IMR-90 (cell line): ENCODE data around the gene CFDP1. TPM values are rescaled to one million over a fixed set of nuclear protein-coding genes. Genes with fewer than 3 reads are reported as not detected.

ENCODE experiments used
- ATAC-seq: fragments of 200-7000 bp; cut with Tn5 transposase; 2 replicates; pipeline ENCODE4 v1.9.1; 2020; ENCODE audit warnings: low read depth, mild to moderate bottlenecking, moderate library complexity
- BruUV-seq: library from RNA; stranded (reverse); fragments of 400-500 nt; replicated peaks from 2 replicates; lab custom pipeline; 2021; lab: Mats Ljungman, UMichigan
- CTCF ChIA-PET: fragments of 300-600 bp; formaldehyde crosslinking; extraction: SDS; loops from one replicate; lab custom pipeline; 2021; ENCODE audit warnings: antibody characterized with exemption; lab: Yijun Ruan, JAX
- POLR2A ChIA-PET: fragments of 300-600 bp; sonication (Branson Sonifier 250); formaldehyde crosslinking; loops from one replicate; lab custom pipeline; 2022; ENCODE audit warnings: antibody characterized with exemption; ENCODE audit not compliant: unreplicated experiment; lab: Charles Lee
- DNase-seq: peaks from one replicate; pipeline ENCODE4 v3.0.0; 2013
- H2AFZ ChIP-seq: replicated peaks from 2 replicates; pipeline ENCODE3; 2013; ENCODE audit warnings: low read length, mild to moderate bottlenecking; ENCODE audit not compliant: poor library complexity
- H2AK5ac ChIP-seq: 2 replicates; pipeline ENCODE4 v1.6.1; 2013; ENCODE audit warnings: low read depth, low read length, inconsistent platforms
- H2AK9ac ChIP-seq: replicated peaks from 2 replicates; pipeline ENCODE3; 2013; ENCODE audit warnings: mild to moderate bottlenecking, low read depth, low read length, moderate library complexity; ENCODE audit not compliant: poor library complexity
- H2BK120ac ChIP-seq: 2 replicates; pipeline ENCODE4 v1.6.1; 2013; ENCODE audit warnings: low read depth, low read length, inconsistent platforms
- H2BK15ac ChIP-seq: 3 replicates; pipeline ENCODE4 v1.6.1; 2013; ENCODE audit warnings: low read depth, low read length, inconsistent platforms
- H2BK20ac ChIP-seq: 2 replicates; pipeline ENCODE4 v1.6.1; 2013; ENCODE audit warnings: low read depth, mild to moderate bottlenecking, inconsistent platforms, low read length, moderate library complexity
- H2BK5ac ChIP-seq: 2 replicates; pipeline ENCODE4 v1.6.1; 2013; ENCODE audit warnings: mild to moderate bottlenecking, low read depth, low read length, inconsistent platforms; ENCODE audit not compliant: poor library complexity, severe bottlenecking
- H3K14ac ChIP-seq: replicated peaks from 2 replicates; pipeline ENCODE4 v1.6.1; 2013; ENCODE audit warnings: low read depth, low read length, inconsistent platforms
- H3K18ac ChIP-seq: 2 replicates; pipeline ENCODE4 v1.6.1; 2013; ENCODE audit warnings: low read depth, low read length, control low read depth
- H3K23ac ChIP-seq: 2 replicates; pipeline ENCODE4 v1.6.1; 2013; ENCODE audit warnings: low read depth, low read length, inconsistent platforms
- H3K27ac ChIP-seq: 2 replicates; pipeline ENCODE4 v1.5.1; 2013; ENCODE audit warnings: mild to moderate bottlenecking, control low read depth, low read length; ENCODE audit not compliant: insufficient read depth
- H3K27me3 ChIP-seq: 2 replicates; pipeline ENCODE4 v1.6.1; 2013; ENCODE audit warnings: low read length; ENCODE audit not compliant: control insufficient read depth, insufficient read depth
- H3K36me3 ChIP-seq: 2 replicates; pipeline ENCODE4 v1.6.1; 2013; ENCODE audit warnings: low read length, mixed read lengths; ENCODE audit not compliant: control insufficient read depth, insufficient read depth
- H3K4ac ChIP-seq: 2 replicates; pipeline ENCODE4 v1.6.1; 2013; ENCODE audit warnings: low read depth, low read length, inconsistent platforms
- H3K4me1 ChIP-seq: 2 replicates; pipeline ENCODE4 v1.6.1; 2013; ENCODE audit warnings: low read length, mixed read lengths; ENCODE audit not compliant: control insufficient read depth, insufficient read depth
- H3K4me2 ChIP-seq: 2 replicates; pipeline ENCODE4 v1.6.1; 2013; ENCODE audit warnings: low read depth, mild to moderate bottlenecking, control low read depth, low read length, moderate library complexity
- H3K4me3 ChIP-seq: 2 replicates; pipeline ENCODE4 v1.5.1; 2013; ENCODE audit warnings: low read depth, mild to moderate bottlenecking, control low read depth, low read length, moderate library complexity; ENCODE audit not compliant: insufficient read depth
- H3K56ac ChIP-seq: 2 replicates; pipeline ENCODE4 v1.6.1; 2013; ENCODE audit warnings: low read length, inconsistent platforms; ENCODE audit not compliant: insufficient read depth; ENCODE audit errors: extremely low read depth
- H3K79me1 ChIP-seq, 2 experiments: 2 replicates each; pipeline ENCODE4 v1.6.1; 2013; ENCODE audit warnings: low read length in 2 of 2, inconsistent platforms in 1 of 2, low read depth in 1 of 2
- H3K9ac ChIP-seq: 2 replicates; pipeline ENCODE4 v1.6.1; 2013; ENCODE audit warnings: low read depth, low read length, control low read depth
- H3K9me1 ChIP-seq: 2 replicates; pipeline ENCODE4 v1.6.1; 2013; ENCODE audit warnings: low read length, inconsistent platforms; ENCODE audit not compliant: insufficient read depth
- H3K9me3 ChIP-seq: 2 replicates; pipeline ENCODE4 v1.6.1; 2013; ENCODE audit warnings: low read length; ENCODE audit not compliant: control insufficient read depth, insufficient read depth
- H4K20me1 ChIP-seq: 2 replicates; pipeline ENCODE4 v1.6.1; 2013; ENCODE audit warnings: low read length, inconsistent platforms; ENCODE audit not compliant: insufficient read depth
- H4K5ac ChIP-seq: 2 replicates; pipeline ENCODE4 v1.6.1; 2013; ENCODE audit warnings: mild to moderate bottlenecking, low read depth, low read length, control low read depth
- H4K8ac ChIP-seq, 2 experiments: 2 replicates each; pipeline ENCODE4 v1.6.1; 2013; ENCODE audit warnings: low read depth in 2 of 2, low read length in 2 of 2, control low read depth in 1 of 2, inconsistent platforms in 1 of 2
- H4K91ac ChIP-seq: 2 replicates; pipeline ENCODE4 v1.6.1; 2013; ENCODE audit warnings: low read depth, low read length, inconsistent platforms; ENCODE audit not compliant: insufficient read depth
- BHLHE40 ChIP-seq: fragments of 150-350 bp; IDR thresholded peaks from 2 replicates; pipeline ENCODE4 v1.6.1; 2016; ENCODE audit warnings: mild to moderate bottlenecking, low read depth, low read length
- CEBPB ChIP-seq: IDR thresholded peaks from 2 replicates; pipeline ENCODE4 v1.6.1; 2012; ENCODE audit warnings: low read depth, low read length, improper control_type of control experiment
- CHD1 ChIP-seq: IDR thresholded peaks from 2 replicates; pipeline ENCODE4 v1.6.1; 2012; ENCODE audit warnings: low read depth, low read length, improper control_type of control experiment
- CTCF ChIP-seq: conservative IDR thresholded peaks from 2 replicates; pipeline ENCODE4 v1.5.1; 2012; ENCODE audit warnings: mild to moderate bottlenecking, low read depth, low read length, improper control_type of control experiment
- FOS ChIP-seq: fragments of 150-350 bp; IDR thresholded peaks from 2 replicates; pipeline ENCODE4 v1.6.1; 2016; ENCODE audit warnings: low read depth, low read length
- MAFK ChIP-seq: IDR thresholded peaks from 2 replicates; pipeline ENCODE4 v1.6.1; 2012; ENCODE audit warnings: low read depth, low read length, improper control_type of control experiment
- MAZ ChIP-seq: IDR thresholded peaks from 2 replicates; pipeline ENCODE4 v1.6.1; 2012; ENCODE audit warnings: low read depth, mild to moderate bottlenecking, low read length, improper control_type of control experiment, moderate library complexity, borderline replicate concordance
- MXI1 ChIP-seq: IDR thresholded peaks from 2 replicates; pipeline ENCODE4 v1.6.1; 2012; ENCODE audit warnings: low read depth, mild to moderate bottlenecking, low read length, moderate library complexity, borderline replicate concordance
- NFE2L2 ChIP-seq: fragments of 150-350 bp; IDR thresholded peaks from 2 replicates; pipeline ENCODE4 v1.6.1; 2016; ENCODE audit warnings: low read depth, mild to moderate bottlenecking, low read length
- RAD21 ChIP-seq: IDR thresholded peaks from 2 replicates; pipeline ENCODE4 v1.6.1; 2012; ENCODE audit warnings: low read length, improper control_type of control experiment
- RCOR1 ChIP-seq: IDR thresholded peaks from 2 replicates; pipeline ENCODE4 v1.6.1; 2012; ENCODE audit warnings: mild to moderate bottlenecking, low read length, improper control_type of control experiment; ENCODE audit not compliant: insufficient replicate concordance
- RFX5 ChIP-seq: IDR thresholded peaks from 2 replicates; pipeline ENCODE4 v1.8.0; 2012; ENCODE audit warnings: low read depth, mild to moderate bottlenecking, low read length, moderate library complexity
- SMC3 ChIP-seq: fragments of 150-350 bp; IDR thresholded peaks from 2 replicates; pipeline ENCODE4 v1.6.1; 2016; ENCODE audit warnings: low read depth, mild to moderate bottlenecking, antibody characterized with exemption, low read length, moderate library complexity
- USF2 ChIP-seq: fragments of 150-350 bp; IDR thresholded peaks from 2 replicates; pipeline ENCODE4 v1.6.1; 2017; ENCODE audit warnings: mild to moderate bottlenecking, antibody characterized with exemption, low read length, low read depth
- WGBS, 2 experiments: methylation state at CpG; one replicate each; pipeline versions ENCODE4 v1.1.5 to v1.1.7; 2013; ENCODE audit warnings: missing lambda C conversion rate in 2 of 2; ENCODE audit not compliant: insufficient read length in 1 of 2; ENCODE audit errors: extremely low coverage in 2 of 2; 5-methylcytosine and 5-hydroxymethylcytosine counted together
- dilution Hi-C: fragments of 300-500 bp; cut with HindIII; formaldehyde crosslinking; loops from one replicate; pipeline ENCODE4 v1.14.3; 2018; ENCODE audit warnings: low sequenced_read_pairs; ENCODE audit not compliant: unreplicated experiment
- in situ Hi-C: fragments of 300-500 bp; cut with MboI; formaldehyde crosslinking; loops from 3 replicates; pipeline ENCODE4 v1.14.3; 2019; ENCODE audit warnings: low sequenced_read_pairs, inconsistent platforms, mixed read lengths
- intact Hi-C: fragments of 100-400 bp; cut with micrococcal nuclease; formaldehyde crosslinking; loops from 2 replicates; pipeline ENCODE4 v1.10.0; 2022
- polyA plus RNA-seq, 3 experiments: library from polyadenylated mRNA; depleted of rRNA; stranded (reverse); fragments of >200 nt; gene quantifications; 2 replicates each; pipeline ENCODE4 v1.2.3, GENCODE V29; 2012; ENCODE audit warnings: low replicate concordance in 1 of 3
- total RNA-seq: library from RNA; depleted of rRNA; stranded (reverse); fragments of >200 nt; gene quantifications from 2 replicates; pipeline ENCODE4 v1.2.3, GENCODE V29; 2012

CFDP1 gene
- total and polyA plus RNA-seq, 2 of the 4 experiments (the other 2 are of a cell fraction), result 15.6 to 38.7 TPM

- intact Hi-C loops, result no loop called here
- no peaks in the 10 kb centered on the region for H4K20me1 ChIP-seq
- H4K5ac ChIP-seq, result no peak overlapping the region
- peaks cover 7 to 12% of the 10 kb centered on the region in 2 experiments; a peak in 2 of 4 replicates for H3K79me1 ChIP-seq
- ATAC-seq, result no peak
- no peak overlapping the region for H2AFZ ChIP-seq
- in situ Hi-C loops, result no loop called here
- H3K9me1 ChIP-seq, result peaks cover 8% of the 10 kb centered on the region
- no peak overlapping the region for H3K18ac ChIP-seq
- H2BK5ac ChIP-seq, result no peak overlapping the region
- WGBS, 2 experiments, result no CpG with 5 or more reads among the region's 5 CpGs
- TF ChIP-seq RCOR1 (no peak), CEBPB (no peak), NFE2L2 (no peak), MAZ (no peak), RAD21 (no peak), MAFK (no peak), CTCF (no peak), USF2 (no peak), BHLHE40 (no peak), RFX5 (no peak), FOS (no peak), MXI1 (no peak), CHD1 (no peak), SMC3 (no peak)
- H2BK15ac ChIP-seq, result no peak overlapping the region
- H2AK9ac ChIP-seq, result no peak overlapping the region
- H4K91ac ChIP-seq, result no peak overlapping the region
- H4K8ac ChIP-seq, result no peak overlapping the region
- H3K27me3 ChIP-seq, result no peaks in the 10 kb centered on the region
- H3K4me3 ChIP-seq, result no peak overlapping the region
- dilution Hi-C loops, result no loop called here
- no peak overlapping the region for H2BK20ac ChIP-seq
- H3K4me1 ChIP-seq, result no peaks in the 10 kb centered on the region
- H3K56ac ChIP-seq, result no peak overlapping the region
- peaks cover 2% of the 10 kb centered on the region; the same call in 1 of the 2 replicates for H3K36me3 ChIP-seq
- H3K4me2 ChIP-seq, result no peak overlapping the region
- H3K23ac ChIP-seq, result no peak overlapping the region
- no peak overlapping the region for H3K4ac ChIP-seq
- no peak overlapping the region for H2AK5ac ChIP-seq
- DNase-seq, result no peak
- H2BK120ac ChIP-seq, result no peak overlapping the region
- no TSS peak for BruUV-seq
- H3K14ac ChIP-seq, result no peak overlapping the region
- no peaks in the 10 kb centered on the region for H3K9me3 ChIP-seq
- no peak overlapping the region for H3K27ac ChIP-seq
- POLR2A ChIA-PET, result no interaction called here
- H3K9ac ChIP-seq, result no peak overlapping the region
- CTCF ChIA-PET, result no interaction called here
These were observed 71.4 kb downstream of the CFDP1 start for GRCh38 chr16:75361936-75362335.
